SK-N-DZ (cell line): ENCODE data around the gene KCNMB1.

Experiments
- DNase-seq: peaks from one replicate; pipeline ENCODE4 v3.0.0-alpha.2; 2015; ENCODE audit warnings: low spot score

Gene KCNMB1

DNA sequence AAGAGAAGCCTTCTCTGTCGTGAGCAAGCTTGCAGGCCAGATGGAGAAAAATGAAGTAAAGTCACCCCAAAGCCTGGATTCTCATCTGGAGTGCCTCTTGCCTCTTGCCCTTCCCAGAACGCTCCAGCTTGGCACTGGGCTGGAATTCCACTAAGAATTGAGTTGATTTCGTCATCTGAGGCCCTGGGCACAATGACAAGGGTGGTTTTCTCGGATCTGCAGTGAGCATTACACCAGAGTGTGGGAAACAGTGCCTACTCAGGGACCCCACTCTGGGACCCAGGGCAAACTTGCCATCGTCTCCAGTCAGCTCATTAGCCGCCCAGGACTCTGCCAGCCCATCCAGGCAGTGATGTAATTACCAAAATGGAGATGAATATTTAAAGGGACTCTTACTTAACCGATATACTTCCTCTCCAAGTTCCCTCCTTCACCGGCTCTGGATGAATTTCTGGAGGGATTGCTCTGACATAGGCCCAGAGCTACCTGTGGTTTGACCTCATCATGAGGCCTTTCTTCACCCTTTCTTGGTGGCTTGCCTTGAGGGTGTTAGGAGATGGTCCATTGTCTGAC, 46.9 kb downstream of the KCNMB1 start:
- DNase-seq, result no peak

GRCh38 chr5:170341545-170341944, 47.6 kb downstream of the KCNMB1 start:
- DNase-seq, result no peak

DNA sequence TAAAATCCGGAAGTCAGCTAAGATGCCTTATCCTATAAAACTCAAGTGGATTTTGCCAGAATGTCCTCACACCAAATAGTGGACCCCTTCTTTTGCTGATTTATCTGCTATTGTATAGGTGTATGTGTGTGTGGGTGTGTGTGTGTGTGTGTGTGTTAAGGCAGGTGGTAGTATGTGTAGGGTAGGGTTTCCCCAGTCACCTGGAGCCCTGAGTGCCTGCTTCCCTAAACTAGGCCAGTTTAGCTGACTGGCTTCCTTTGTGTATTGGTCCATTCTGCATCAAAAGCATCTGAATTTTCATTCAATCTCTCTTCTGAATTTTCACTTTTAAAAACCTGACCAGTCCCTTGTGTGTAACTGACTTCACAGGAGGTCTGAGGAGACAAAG, 49.4 kb downstream of the KCNMB1 start:
- no peak for DNase-seq

- DNase-seq, result no peak
Observed at GRCh38 chr5:170338933-170339779, 50.0 kb downstream of the KCNMB1 start.

DNA sequence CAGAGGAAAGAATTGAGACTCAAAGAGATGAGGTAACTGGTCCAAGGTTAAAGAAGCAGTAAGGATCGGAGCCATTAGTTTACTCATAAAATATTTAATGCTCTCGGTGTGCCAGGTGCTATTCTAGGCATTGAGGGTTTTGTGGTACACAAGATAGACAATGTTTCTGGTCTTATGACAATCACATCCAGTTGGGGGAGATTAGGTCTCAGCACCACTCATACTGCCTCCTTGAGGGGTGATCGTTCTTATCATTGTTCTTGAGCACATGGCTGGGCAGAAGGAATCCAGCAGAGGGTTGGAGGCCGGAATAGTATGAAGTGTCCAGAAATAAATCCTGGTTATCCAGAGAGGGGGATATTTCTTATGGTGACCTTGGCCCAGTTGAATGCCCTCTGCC, 50.9 kb downstream of the KCNMB1 start:
- DNase-seq, result no peak

GRCh38 chr5:170337045-170337733, 52.0 kb downstream of the KCNMB1 start:
- no peak for DNase-seq

GRCh38 chr5:170336065-170336464, 53.1 kb downstream of the KCNMB1 start:
- DNase-seq, result no peak

GRCh38 chr5:170334626-170335025, 54.5 kb downstream of the KCNMB1 start:
- no peak for DNase-seq

- DNase-seq, result no peak
Observed at GRCh38 chr5:170333161-170333910, 55.8 kb downstream of the KCNMB1 start.

GRCh38 chr5:170332058-170332457, 57.1 kb downstream of the KCNMB1 start:
- DNase-seq, result no peak

- DNase-seq, result no peak
Observed at GRCh38 chr5:170330568-170331054, 58.6 kb downstream of the KCNMB1 start.

DNA sequence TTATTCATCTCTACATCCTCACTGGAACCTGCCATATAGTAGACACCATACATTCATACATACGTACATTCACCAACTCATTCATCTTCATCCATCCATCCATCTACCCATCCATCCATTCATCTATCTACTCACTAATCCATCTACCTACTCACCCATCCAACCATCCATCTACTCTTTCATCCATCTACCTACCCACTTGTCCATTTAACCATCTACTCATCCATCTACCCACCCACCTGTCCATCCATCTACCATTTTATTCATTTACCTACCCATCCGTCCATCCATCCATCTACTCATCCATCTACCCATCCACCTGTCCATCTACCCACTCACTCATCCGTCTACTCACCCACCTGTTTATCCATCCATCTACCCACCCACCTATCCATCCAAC, 59.6 kb downstream of the KCNMB1 start:
- no peak for DNase-seq

DNA sequence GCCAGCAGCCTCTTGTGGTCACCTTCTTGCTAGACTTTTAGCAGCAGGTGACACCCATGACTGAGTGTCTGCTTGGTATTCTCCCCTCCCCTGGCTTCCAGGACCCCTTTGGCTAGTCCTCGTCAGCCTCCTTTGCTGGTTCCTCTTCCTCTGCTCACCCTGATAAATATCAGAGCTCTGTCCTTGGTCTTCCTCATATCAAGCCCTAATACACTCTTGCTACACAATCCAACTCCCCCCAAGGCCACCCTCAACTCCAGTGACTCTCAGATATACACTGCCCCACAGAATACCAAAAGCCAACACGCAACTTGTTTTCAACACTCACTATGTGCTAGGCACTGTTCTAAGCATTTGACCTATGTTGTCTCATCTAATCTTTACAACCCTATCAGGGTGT, 61.3 kb downstream of the KCNMB1 start:
- no peak for DNase-seq

- no peak for DNase-seq
Observed at GRCh38 chr5:170327168-170327567, 62.0 kb downstream of the KCNMB1 start.
